Occipital lobe (tissue), 2 donors: ENCODE results near the gene CRAT. TPM values are rescaled to one million over a fixed set of nuclear protein-coding genes. Genes with fewer than 3 reads are reported as not detected.

Source experiments
- DNase-seq: peaks from one replicate; lab custom pipeline; 2025; lab: John Stamatoyannopoulos, UW
- total RNA-seq: library from RNA; depleted of rRNA; stranded (reverse); fragments of >200 nt; gene quantifications from one replicate; pipeline ENCODE4 v1.2.3, GENCODE V29; 2014

CRAT gene
- 13.6 TPM for total RNA-seq

GRCh38 chr9:129110740-129111527 lies at the start of gene CRAT, which contains the start of gene PTPA:
TSS of gene CRAT (minus strand) at chr9:129110793. CDS start at chr9:129110509, 284 bp downstream.
TSS of gene PTPA (plus strand) at chr9:129111415. CDS start at chr9:129111601, 186 bp downstream.
- peak; percentile 97 for DNase-seq

- no peak for DNase-seq
Observed at GRCh38 chr9:129156163-129156562, 45.6 kb upstream of the CRAT start.

DNA sequence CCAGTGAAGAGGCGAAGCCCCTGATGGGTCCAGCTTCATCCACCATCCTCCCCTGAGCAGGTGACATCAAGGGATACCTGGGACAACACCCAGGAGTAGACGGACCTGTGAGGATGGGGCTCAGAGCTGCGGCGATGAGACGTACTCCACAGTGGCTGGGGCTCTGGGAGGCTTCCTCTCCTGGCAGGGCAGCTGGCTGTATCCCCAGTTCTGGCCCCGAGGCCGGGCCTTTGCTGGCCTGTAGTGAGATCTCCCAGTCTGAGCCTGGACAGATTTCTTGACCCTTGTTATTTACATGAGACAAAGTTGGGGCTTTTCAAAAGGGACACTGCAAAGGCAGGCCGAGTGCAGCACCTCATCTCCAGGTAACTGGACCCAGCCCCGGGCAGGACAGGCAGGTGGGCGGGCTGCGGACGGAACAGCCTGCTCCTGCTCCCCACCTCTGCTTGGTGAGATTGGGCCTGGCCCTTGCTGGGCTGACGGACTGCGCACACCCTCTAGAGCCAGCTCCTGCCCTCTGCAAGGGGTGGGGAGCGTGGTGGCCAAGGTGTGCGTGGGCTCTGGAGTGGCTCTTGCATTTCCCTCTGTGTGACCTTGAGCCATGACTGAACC lies 44.4 kb upstream of the CRAT start:
- DNase-seq, result no peak

DNA sequence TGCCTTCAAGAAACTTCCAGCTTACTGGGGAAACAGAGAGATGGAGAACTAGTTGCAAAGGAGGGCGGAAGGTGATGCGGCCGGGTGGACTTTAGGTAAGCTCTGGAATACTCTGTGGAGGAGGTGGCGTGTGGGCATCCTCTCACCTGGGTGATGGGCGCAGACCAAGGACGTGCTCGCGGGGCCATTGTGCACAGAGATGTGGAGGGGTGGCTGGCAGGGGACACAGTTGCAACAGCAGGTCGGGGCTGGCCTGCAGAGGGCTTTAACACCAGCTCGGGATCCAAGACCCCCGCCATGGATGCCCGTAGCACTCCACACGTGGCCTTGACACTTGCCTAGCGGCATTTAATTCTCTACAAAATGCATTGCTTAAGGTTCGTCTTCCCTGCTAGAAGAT lies 40.9 kb upstream of the CRAT start:
- DNase-seq, result no peak

GRCh38 chr9:129150672-129151211 lies 40.1 kb upstream of the CRAT start:
- DNase-seq, result no peak

DNA sequence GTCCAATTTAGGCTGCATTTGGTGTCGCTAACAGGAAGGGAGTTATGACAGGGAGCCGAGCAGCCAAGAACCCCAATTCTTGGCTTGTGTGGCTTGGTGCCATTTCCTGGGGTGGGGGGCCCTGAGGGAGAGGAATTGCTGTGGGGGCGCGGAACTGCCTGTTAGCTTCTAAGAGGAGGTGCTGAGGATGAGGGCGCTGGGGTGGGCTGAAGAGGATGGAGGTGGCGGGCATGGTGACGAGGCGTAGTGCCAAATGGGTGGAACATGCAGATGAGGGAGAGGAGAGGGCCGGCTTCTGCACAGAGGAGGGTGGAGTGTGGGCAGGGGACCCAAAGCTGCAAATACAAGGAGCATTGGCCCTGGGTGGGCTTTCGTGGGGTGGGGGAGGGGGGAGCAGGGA lies 39.5 kb upstream of the CRAT start:
- no peak for DNase-seq

DNA sequence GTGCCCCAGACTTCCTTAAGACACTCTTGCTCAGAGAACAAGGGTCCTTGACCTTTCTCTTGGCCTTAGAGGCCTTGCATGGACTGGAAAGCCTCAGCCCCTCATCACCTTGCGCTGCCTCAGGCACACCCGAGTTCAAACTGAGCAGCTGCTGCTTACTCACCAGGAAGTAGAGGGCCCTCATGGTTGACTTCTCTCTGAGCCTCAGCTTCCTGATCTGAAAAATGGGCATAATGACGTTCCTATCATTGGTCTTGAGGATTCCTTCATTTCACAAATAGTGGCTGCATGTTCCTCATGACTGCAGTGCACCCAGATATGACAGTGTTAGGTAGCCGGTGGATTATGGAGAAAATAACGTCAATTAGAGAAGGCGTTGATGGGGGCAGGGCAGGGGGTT lies 38.8 kb upstream of the CRAT start:
- no peak for DNase-seq

- DNase-seq, result no peak
Observed at GRCh38 chr9:129148463-129149204, 38.0 kb upstream of the CRAT start.

- peak; percentile 13 for DNase-seq
Observed at GRCh38 chr9:129146441-129146941, 35.9 kb upstream of the CRAT start.

DNA sequence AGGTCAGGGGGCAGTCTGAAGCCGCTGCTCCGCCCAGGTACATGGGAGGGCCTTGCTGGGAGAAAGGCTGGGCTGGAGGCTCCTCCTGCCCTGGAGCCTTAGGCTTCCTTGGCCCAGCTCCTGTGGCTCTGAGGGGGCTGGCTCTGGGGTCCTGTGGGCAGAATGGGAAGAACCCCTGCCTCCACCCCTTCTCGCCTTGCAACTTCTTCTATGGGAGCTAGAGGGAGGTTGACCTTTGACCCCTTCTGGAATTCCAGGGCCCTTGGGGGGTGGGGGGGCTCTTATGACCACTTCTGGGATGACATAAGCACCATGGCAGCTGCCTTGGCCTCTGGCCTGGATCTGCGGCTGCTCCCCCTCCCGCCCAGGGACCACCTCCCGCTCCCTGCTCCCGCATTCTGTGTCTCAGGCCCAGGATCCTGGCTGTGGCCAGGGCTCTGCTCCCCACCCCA lies 35.3 kb upstream of the CRAT start:
- no peak for DNase-seq

DNA sequence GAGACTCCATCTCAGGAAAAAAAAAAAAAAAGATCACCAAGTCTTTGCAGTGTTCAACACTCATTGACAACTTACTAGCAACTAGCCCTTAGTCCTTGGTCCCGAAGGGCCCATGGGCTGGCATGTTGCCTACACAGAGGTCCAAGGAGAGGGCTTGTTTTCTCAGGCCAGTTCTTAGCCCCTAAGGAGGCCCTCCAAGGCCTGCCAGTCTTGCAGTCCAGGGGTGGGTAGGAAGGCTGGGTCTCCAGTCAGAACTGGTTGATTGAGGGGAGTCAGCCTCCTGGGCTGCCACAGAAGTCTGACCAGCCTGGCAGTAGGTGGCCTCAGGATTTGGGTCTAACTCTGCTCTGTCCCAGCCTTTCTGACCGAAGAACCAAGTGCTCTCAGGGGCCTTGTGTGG lies 34.7 kb upstream of the CRAT start:
- DNase-seq, result no peak

- peak; percentile 60 for DNase-seq
Observed at GRCh38 chr9:129143031-129143927, 32.7 kb upstream of the CRAT start.

DNA sequence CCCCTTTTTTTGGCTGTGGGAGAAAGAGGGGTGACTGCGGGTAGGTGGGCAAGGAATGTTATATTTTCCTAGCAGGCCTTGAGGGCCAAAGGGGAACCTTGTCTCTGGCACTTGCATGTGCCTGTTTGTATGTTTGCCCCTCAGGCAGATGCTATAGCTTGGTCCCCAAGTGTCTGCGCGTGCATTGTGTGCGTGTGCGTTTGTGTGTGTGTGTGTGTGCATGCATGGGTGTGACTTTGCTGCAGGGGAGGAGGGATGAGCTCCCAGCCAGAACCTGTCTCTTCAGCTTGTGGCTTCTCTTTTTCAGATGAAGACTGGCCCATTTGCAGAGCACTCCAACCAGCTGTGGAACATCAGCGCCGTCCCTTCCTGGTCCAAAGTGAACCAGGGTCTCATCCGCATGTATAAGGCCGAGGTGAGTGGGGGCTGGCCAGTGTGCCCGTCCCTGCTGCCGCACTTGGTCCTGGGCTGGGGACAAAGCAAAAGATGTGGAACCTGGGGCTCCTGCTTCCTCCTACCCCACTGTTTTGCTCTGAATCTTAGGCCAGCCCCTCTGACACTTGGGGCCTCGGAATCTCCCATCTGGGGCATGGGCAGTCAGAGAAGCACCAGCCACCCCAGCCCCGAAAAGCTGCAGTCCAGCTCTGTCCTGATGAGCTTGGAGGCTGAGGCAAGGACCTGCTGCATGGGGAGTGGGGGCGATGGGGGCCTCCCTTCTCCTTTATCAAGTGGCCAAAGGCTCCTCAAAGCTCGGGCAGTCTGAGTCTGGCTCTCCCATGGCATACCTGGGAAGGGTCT lies 31.7 kb upstream of the CRAT start:
- no peak for DNase-seq

- DNase-seq, result peak; percentile 30
Observed at GRCh38 chr9:129141066-129142041, 30.8 kb upstream of the CRAT start.

- DNase-seq, result peak; percentile 56
Observed at GRCh38 chr9:129140397-129141065, 29.9 kb upstream of the CRAT start.

GRCh38 chr9:129139993-129140396 lies 29.4 kb upstream of the CRAT start:
- DNase-seq, result peak; percentile 88

GRCh38 chr9:129139233-129139992 lies 28.8 kb upstream of the CRAT start:
- peak; percentile 64 for DNase-seq
